Nasal cavity respiratory epithelium epithelial cell of viscerocranial mucosa (primary cell): Measurements from ENCODE around the gene FUT6. TPM values are rescaled to one million over a fixed set of nuclear protein-coding genes. Genes with fewer than 3 reads are reported as not detected.

ENCODE experiments used
- total RNA-seq: library from RNA; depleted of rRNA; stranded (reverse); fragments of >200 nt; gene quantifications from 2 replicates; pipeline ENCODE4 v1.2.3, GENCODE V29; 2014

Gene FUT6
- 1.0 and 8.1 TPM in 2 replicates for total RNA-seq

GRCh38 chr19:5839065-5840017 lies at the start of gene FUT6:
FUT6 (minus strand) TSS chr19:5839702; CDS start chr19:5832567, 7,135 bp downstream.

DNA sequence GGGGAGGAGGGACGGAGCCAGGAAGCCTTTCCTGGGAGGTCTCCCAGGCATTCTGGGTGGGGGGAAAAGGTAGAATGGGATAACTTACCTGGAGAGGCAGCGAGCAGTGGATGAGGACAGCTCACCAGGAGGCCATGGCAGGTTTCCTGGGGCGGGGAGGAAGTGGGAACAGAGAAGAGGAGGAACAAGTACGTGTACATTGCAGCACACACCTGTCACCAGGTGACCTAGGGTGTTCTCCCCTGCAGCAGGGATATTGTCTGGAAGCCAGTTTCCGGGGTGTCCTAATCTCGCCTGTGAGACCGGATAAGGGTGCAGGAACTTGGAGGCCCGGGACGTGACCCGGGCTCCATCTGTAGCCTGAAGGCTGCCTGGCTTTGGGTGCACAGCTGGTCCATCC lies 11.8 kb upstream of the FUT6 start, which contains the start of gene FUT3:
FUT3 (minus strand) TSS at position 148 of the 400 bp plus-strand sequence.

GRCh38 chr19:5804516-5805461 lies 34.7 kb downstream of the FUT6 start, which contains the start of gene NRTN:
NRTN (plus strand) TSS chr19:5805067; CDS start chr19:5824166, 19,099 bp downstream.

DNA sequence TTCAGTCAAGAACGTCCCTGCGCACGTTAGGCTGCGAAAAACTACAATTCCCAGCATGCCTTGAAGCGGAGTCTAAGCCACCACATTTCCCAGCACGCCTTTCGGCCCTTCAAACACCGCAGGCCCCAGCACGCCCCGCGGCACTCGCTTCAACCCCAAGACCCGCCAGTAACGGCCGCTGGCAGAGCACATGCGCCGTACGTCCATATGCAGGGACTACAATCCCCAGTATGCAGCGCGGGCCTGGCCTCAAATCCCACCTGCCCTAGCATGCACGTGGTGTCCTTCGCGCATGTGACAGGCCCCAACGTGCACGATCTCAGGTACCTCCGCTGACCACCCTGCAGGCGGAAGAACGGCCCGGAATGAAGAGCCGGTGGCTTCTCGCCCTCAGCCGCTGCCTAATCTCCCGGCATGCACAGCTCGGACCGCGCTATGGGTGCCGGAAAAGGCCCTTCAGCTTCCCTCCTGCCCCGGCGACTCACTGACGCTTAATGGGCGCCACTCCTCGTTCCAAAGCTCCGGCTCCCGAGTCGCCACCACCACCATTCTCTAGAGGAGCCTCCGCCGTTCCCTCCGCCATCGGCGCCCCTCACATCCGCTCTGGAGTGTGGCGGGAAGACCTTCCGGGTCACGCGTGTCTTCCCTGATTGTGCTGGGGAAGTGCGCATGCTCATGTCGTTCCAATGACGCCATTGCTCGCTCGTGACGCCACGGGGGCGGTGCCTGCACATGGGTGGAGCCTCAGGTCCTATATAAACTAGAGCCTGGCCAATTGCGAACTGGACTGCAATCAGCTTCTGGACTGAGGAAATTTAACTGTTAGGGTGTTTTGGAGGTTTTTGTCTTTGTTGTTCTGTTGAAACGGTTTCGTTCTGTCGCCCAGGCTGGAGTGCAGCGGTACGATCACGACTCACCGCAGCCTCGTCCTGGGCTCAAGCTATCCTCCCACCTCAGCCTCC lies 48.7 kb downstream of the FUT6 start, which contains the start of gene DUS3L:
DUS3L (minus strand) TSS at position 605 of the 962 bp plus-strand sequence; CDS start at position 583, 22 bp downstream.

DNA sequence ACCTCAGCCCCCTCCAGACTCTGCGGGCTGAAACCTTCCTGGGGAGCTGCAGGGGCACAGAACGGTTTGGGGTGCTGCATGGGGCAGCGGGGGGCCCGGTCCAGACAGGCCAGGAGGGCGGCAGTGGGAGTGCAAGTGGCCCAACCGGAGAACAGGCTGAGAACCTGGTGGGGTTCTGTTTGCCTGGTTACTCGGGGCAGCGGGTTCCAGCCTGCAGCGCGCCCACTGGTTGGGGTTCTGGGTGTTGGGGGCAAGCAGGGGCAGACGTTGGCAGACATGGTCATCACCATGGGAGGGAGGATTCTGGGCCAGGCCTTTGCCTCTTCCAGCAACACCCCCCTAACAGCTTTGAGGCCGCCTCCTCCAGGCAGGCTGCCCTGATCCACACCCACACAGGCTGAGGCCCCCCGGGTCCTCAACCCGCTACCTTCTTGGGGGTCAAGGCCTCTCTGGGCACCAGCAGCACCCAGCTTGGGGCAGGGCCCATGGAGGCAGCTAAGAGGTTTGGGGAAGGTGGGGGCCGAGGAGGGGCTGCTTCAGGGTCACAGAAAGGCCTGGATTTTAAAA lies 54.8 kb downstream of the FUT6 start, which contains the start of gene PRR22:
PRR22 (minus strand) TSS at position 166 of the 567 bp plus-strand sequence; CDS start at position 80, 86 bp downstream.

Other genes with a start within 250 kb of the FUT6 start
- 31.8 and 41.9 TPM in 2 replicates for gene SAFB2, start 216.9 kb downstream of the FUT6 start, total RNA-seq
- 71.1 and 97.0 TPM in 2 replicates for gene SAFB, start 216.6 kb downstream of the FUT6 start, total RNA-seq
- gene MICOS13, start 159.2 kb downstream of the FUT6 start, total RNA-seq: 16.6 and 30.8 TPM in 2 replicates
- 5.1 and 10.4 TPM in 2 replicates for gene HSD11B1L, start 158.7 kb downstream of the FUT6 start, total RNA-seq
- 351 and 752 TPM in 2 replicates for gene RPL36, start 149.4 kb downstream of the FUT6 start, total RNA-seq
- 216 and 221 TPM in 2 replicates for gene LONP1, start 119.6 kb downstream of the FUT6 start, total RNA-seq
- gene CATSPERD, start 119.1 kb downstream of the FUT6 start, total RNA-seq: not detected in 2 replicates
- gene PRR22, start 55.0 kb downstream of the FUT6 start, total RNA-seq: 0.34 and 0.50 TPM in 2 replicates
- gene DUS3L, start 48.5 kb downstream of the FUT6 start, total RNA-seq: 29.2 and 41.4 TPM in 2 replicates
- 0.28 and 0.68 TPM in 2 replicates for gene NRTN, start 34.6 kb downstream of the FUT6 start, total RNA-seq
- gene FUT3, start 11.7 kb upstream of the FUT6 start, total RNA-seq: 14.2 and 18.5 TPM in 2 replicates
- gene FUT5, start 30.8 kb upstream of the FUT6 start, total RNA-seq: under 0.01 TPM in 1 of 2 replicates, not detected in the other
- 111 and 182 TPM in 2 replicates for gene NDUFA11, start 64.1 kb upstream of the FUT6 start, total RNA-seq
- gene VMAC, start 65.2 kb upstream of the FUT6 start, total RNA-seq: 5.1 and 5.6 TPM in 2 replicates
- 1.7 and 6.3 TPM in 2 replicates for gene CAPS, start 74.6 kb upstream of the FUT6 start, total RNA-seq
- gene RANBP3, start 138.4 kb upstream of the FUT6 start, total RNA-seq: 32.1 and 41.9 TPM in 2 replicates